Measurements from ENCODE around the gene PDGFC. TPM values are rescaled to one million over a fixed set of nuclear protein-coding genes. Genes with fewer than 3 reads are reported as not detected.

PDGFC gene
- total RNA-seq, 4 donors from 2014 or later, result 28.0 to 43.9 (median 34.8) TPM

- H3K27me3 ChIP-seq, result no peaks in the 10 kb centered on the region
- H3K9me3 ChIP-seq, result no peaks in the 10 kb centered on the region
- no peak for ATAC-seq
- no peak overlapping the region for H3K4me3 ChIP-seq
- H3K27ac ChIP-seq, result no peak overlapping the region
- 89 to 95% methylated on average over 4 to 5 of the region's 5 CpGs for WGBS, 2 donors (ENCODE audit: low coverage in 1 of 2)
- no peaks in the 10 kb centered on the region for H3K36me3 ChIP-seq
- no peak for TF ChIP-seq CTCF (IDR thresholded peaks at IDR 0.05)
- TF ChIP-seq EP300 (IDR thresholded peaks at IDR 0.05), result no peak
- TF ChIP-seq POLR2AphosphoS5 (IDR thresholded peaks at IDR 0.05), result no peak
- TF ChIP-seq POLR2A (IDR thresholded peaks at IDR 0.05), result no peak
- H3K4me1 ChIP-seq, result no peaks in the 10 kb centered on the region
Observed at GRCh38 chr4:156749426-156750403, 221.9 kb downstream of the PDGFC start.

GRCh38 chr4:156746111-156746510, 225.5 kb downstream of the PDGFC start:
- Histone ChIP-seq H3K4me3 (no peak overlapping the region), H3K27me3 (no peaks in the 10 kb centered on the region), H3K27ac (no peak overlapping the region), H3K36me3 (no peaks in the 10 kb centered on the region), H3K4me1 (no peaks in the 10 kb centered on the region), H3K9me3 (peaks cover 0 to 9% (median 0%) of the 10 kb centered on the region in 3 donors)
- WGBS, 2 donors (ENCODE audit: low coverage in 1 of 2), result 72 to 86% methylated on average over 6 of the region's 6 CpGs
- TF ChIP-seq EP300 (IDR thresholded peaks at IDR 0.05) (no peak), POLR2AphosphoS5 (IDR thresholded peaks at IDR 0.05) (no peak), CTCF (IDR thresholded peaks at IDR 0.05) (no peak), POLR2A (IDR thresholded peaks at IDR 0.05) (no peak)
- no peak for ATAC-seq

GRCh38 chr4:156738766-156739165, 232.8 kb downstream of the PDGFC start:
- peaks cover 0 to 9% (median 0%) of the 10 kb centered on the region in 3 donors for H3K9me3 ChIP-seq
- no peak overlapping the region for H3K27ac ChIP-seq
- no peak overlapping the region for H3K4me3 ChIP-seq
- H3K36me3 ChIP-seq, result no peaks in the 10 kb centered on the region
- ATAC-seq, result no peak
- no peaks in the 10 kb centered on the region for H3K27me3 ChIP-seq
- WGBS, 2 donors (ENCODE audit: low coverage in 1 of 2), result 88 to 92% methylated on average over 1 to 2 of the region's 2 CpGs
- TF ChIP-seq CTCF (IDR thresholded peaks at IDR 0.05), result no peak
- TF ChIP-seq POLR2AphosphoS5 (IDR thresholded peaks at IDR 0.05), result no peak
- TF ChIP-seq POLR2A (IDR thresholded peaks at IDR 0.05), result no peak
- TF ChIP-seq EP300 (IDR thresholded peaks at IDR 0.05), result no peak
- no peaks in the 10 kb centered on the region for H3K4me1 ChIP-seq

GRCh38 chr4:156734965-156735895, 236.4 kb downstream of the PDGFC start:
- ATAC-seq, result no peak
- no peaks in the 10 kb centered on the region for H3K36me3 ChIP-seq
- H3K4me3 ChIP-seq, result no peak overlapping the region
- peaks cover 0 to 27% (median 0%) of the 10 kb centered on the region in 3 donors for H3K9me3 ChIP-seq
- H3K4me1 ChIP-seq, result no peaks in the 10 kb centered on the region
- no peaks in the 10 kb centered on the region for H3K27me3 ChIP-seq
- TF ChIP-seq POLR2AphosphoS5 (IDR thresholded peaks at IDR 0.05) (no peak), EP300 (IDR thresholded peaks at IDR 0.05) (no peak), CTCF (IDR thresholded peaks at IDR 0.05) (no peak), POLR2A (IDR thresholded peaks at IDR 0.05) (no peak)
- WGBS, 2 donors (ENCODE audit: low coverage in 1 of 2), result 49 to 55% methylated on average over 6 to 7 of the region's 7 CpGs
- H3K27ac ChIP-seq, result no peak overlapping the region

All from gastroesophageal sphincter (tissue), 4 donors.